GM12878 (cell line): ENCODE results near the gene RHCG. TPM values are rescaled to one million over a fixed set of nuclear protein-coding genes. Genes with fewer than 3 reads are reported as not detected.

Experiments
- ATAC-seq: fragments of 200-7000 bp; cut with Tn5 transposase; 3 replicates; pipeline ENCODE4 v1.9.1; 2020; ENCODE audit warnings: mild to moderate bottlenecking, moderate library complexity
- BruUV-seq: library from RNA; stranded (reverse); fragments of 400-500 nt; replicated peaks from 2 replicates; lab custom pipeline; 2021; lab: Mats Ljungman, UMichigan
- CTCF ChIA-PET: fragments of 300-600 bp; sonication (Branson Sonifier 250); formaldehyde crosslinking; extraction: SDS; loops from one replicate; lab custom pipeline; 2021; ENCODE audit warnings: inconsistent platforms; lab: Yijun Ruan, JAX
- POLR2A ChIA-PET: fragments of 350-600 bp; formaldehyde crosslinking; extraction: SDS; loops from one replicate; lab custom pipeline; 2021; ENCODE audit warnings: inconsistent platforms; lab: Charles Lee
- RAD21 ChIA-PET: fragments of 300-600 bp; sonication (Branson Sonifier 250); formaldehyde crosslinking; loops from one replicate; lab custom pipeline; 2023; ENCODE audit warnings: antibody characterized with exemption; ENCODE audit not compliant: unreplicated experiment; lab: Charles Lee
- SMC1A ChIA-PET: fragments of 300-600 bp; sonication (Branson Sonifier 250); formaldehyde crosslinking; loops from one replicate; lab custom pipeline; 2023; ENCODE audit not compliant: unreplicated experiment, uncharacterized antibody; lab: Charles Lee
- DNase-seq: peaks from one replicate; pipeline ENCODE4 v3.0.0-alpha.2; 2011; ENCODE audit warnings: low read depth, low spot score
- FAIRE-seq: peaks from 3 replicates; lab custom pipeline; 2011; peaks lifted over from hg19 to GRCh38; lab: Jason Lieb, UNC
- H2AFZ ChIP-seq: 2 replicates; pipeline ENCODE4 v1.6.0; 2011; ENCODE audit warnings: low read depth, low read length, control low read depth; ENCODE audit not compliant: control insufficient read depth
- H3K27ac ChIP-seq: 2 replicates; pipeline ENCODE4 v1.5.1; 2011; ENCODE audit warnings: control low read depth; ENCODE audit not compliant: control insufficient read depth, insufficient read depth
- H3K27me3 ChIP-seq, 2 experiments: replicated peaks in 1 of 2; 2 replicates each; pipeline versions ENCODE4 v1.6.0 to v1.6.1; 2011; ENCODE audit warnings: low read length in 1 of 2; ENCODE audit not compliant: control insufficient read depth in 2 of 2, insufficient read depth in 2 of 2
- H3K36me3 ChIP-seq, 2 experiments: 2 replicates each; pipeline ENCODE4 v1.5.1; 2011; ENCODE audit warnings: low read length in 1 of 2; ENCODE audit not compliant: control insufficient read depth in 2 of 2, insufficient read depth in 2 of 2
- H3K4me1 ChIP-seq: 2 replicates; pipeline ENCODE4 v1.6.1; 2011; ENCODE audit warnings: mild to moderate bottlenecking, low read length, moderate library complexity, mixed read lengths; ENCODE audit not compliant: control insufficient read depth, insufficient read depth
- H3K4me2 ChIP-seq: 2 replicates; pipeline ENCODE4 v1.6.0; 2011; ENCODE audit warnings: control low read depth; ENCODE audit not compliant: control insufficient read depth, insufficient read depth
- H3K4me3 ChIP-seq: fragments of 200-600 bp; sonication (generic); 2 replicates; pipeline ENCODE4 v1.5.1; 2016
- H3K79me2 ChIP-seq: 2 replicates; pipeline ENCODE4 v1.6.0; 2011; ENCODE audit warnings: low read length; ENCODE audit not compliant: control insufficient read depth, insufficient read depth
- H3K9ac ChIP-seq: 2 replicates; pipeline ENCODE4 v1.8.0; 2011; ENCODE audit warnings: low read length, control low read depth, mixed read lengths; ENCODE audit not compliant: control insufficient read depth, insufficient read depth
- H3K9me3 ChIP-seq: replicated peaks from 3 replicates; pipeline ENCODE4 v1.5.1; 2011; ENCODE audit warnings: mild to moderate bottlenecking, low read length; ENCODE audit not compliant: control insufficient read depth, insufficient read depth
- H4K20me1 ChIP-seq: 2 replicates; pipeline ENCODE4 v1.6.0; 2011; ENCODE audit not compliant: control insufficient read depth, insufficient read depth
- BHLHE40 ChIP-seq, 2 experiments: fragments of 450-650 bp in 1 of 2; IDR thresholded peaks; 2 replicates each; pipeline ENCODE4 v1.6.1; 2011 to 2017; ENCODE audit warnings: low read depth in 2 of 2, borderline replicate concordance in 1 of 2, improper control_type of control experiment in 1 of 2, low read length in 1 of 2, mild to moderate bottlenecking in 1 of 2
- CEBPB ChIP-seq, 2 experiments: fragments of 150-350 bp in 1 of 2; IDR thresholded peaks; 2 replicates each; pipeline ENCODE4 v1.6.1; 2012 to 2014; ENCODE audit warnings: low read depth in 2 of 2, low read length in 2 of 2, borderline replicate concordance in 1 of 2, inconsistent platforms in 1 of 2
- CHD4 ChIP-seq: fragments of 200-600 bp; sonication (generic); IDR thresholded peaks from 2 replicates; pipeline ENCODE4 v1.6.1; 2016; ENCODE audit warnings: mild to moderate bottlenecking
- DPF2 ChIP-seq: fragments of 450-650 bp; IDR thresholded peaks from 2 replicates; pipeline ENCODE4 v1.6.1; 2017; ENCODE audit warnings: mild to moderate bottlenecking
- EGR1 ChIP-seq, 2 experiments: IDR thresholded peaks; 1 replicate in 1 of 2; 2 replicates in 1 of 2; pipeline ENCODE4 v1.6.1; 2011 to 2012; ENCODE audit warnings: low read depth in 2 of 2, low read length in 2 of 2, borderline replicate concordance in 1 of 2, mild to moderate bottlenecking in 1 of 2, moderate library complexity in 1 of 2
- FOS ChIP-seq: IDR thresholded peaks from 3 replicates; pipeline ENCODE4 v1.6.1; 2011; ENCODE audit warnings: borderline replicate concordance; ENCODE audit not compliant: insufficient read length; ENCODE audit errors: extremely low read depth
- RAD51 ChIP-seq: fragments of 450-650 bp; IDR thresholded peaks from 2 replicates; pipeline ENCODE4 v1.6.1; 2016; ENCODE audit warnings: moderate library complexity, mild to moderate bottlenecking, inconsistent platforms
- ZNF217 ChIP-seq: fragments of 450-650 bp; IDR thresholded peaks from 2 replicates; pipeline ENCODE4 v1.6.1; 2017; ENCODE audit warnings: antibody characterized with exemption, mild to moderate bottlenecking
- WGBS: methylation state at CpG from one replicate; pipeline ENCODE4 v1.1.6; 2016; ENCODE audit warnings: low lambda C conversion rate; ENCODE audit not compliant: insufficient replicate concordance, insufficient coverage; ENCODE audit errors: missing lambda C conversion rate; 5-methylcytosine and 5-hydroxymethylcytosine counted together
- in situ Hi-C: fragments of 300-500 bp; cut with MboI; formaldehyde crosslinking; loops from 9 replicates; pipeline ENCODE4 v1.14.3; 2018; ENCODE audit warnings: mixed read lengths
- intact Hi-C: fragments of 100-400 bp; cut with micrococcal nuclease; formaldehyde crosslinking; loops from one replicate; pipeline ENCODE4 v1.14.2; 2022; ENCODE audit not compliant: unreplicated experiment
- polyA plus RNA-seq, 11 experiments: library from polyadenylated mRNA; depleted of rRNA in 4 of 11; unstranded in 6 of 11; stranded (reverse) in 5 of 11; fragments of >200 nt; fragmentation: Nextera tagmentation in 4 of 11; fragmentation: Illumina TruSeq in 1 of 11; extraction: Ambion mirVana in 4 of 11; extraction: Trizol in 1 of 11; gene quantifications; 1 replicate in 1 of 11; 2 replicates in 10 of 11; pipeline versions ENCODE4 v1.2.1 to v1.2.3, GENCODE V29; 2011 to 2016; ENCODE audit warnings: inconsistent platforms in 2 of 11, missing spikeins in 2 of 11, low read depth in 1 of 11
- total RNA-seq, 4 experiments: library from RNA; depleted of rRNA in 3 of 4; stranded (reverse); fragments of >200 nt in 3 of 4; fragmentation: Illumina TruSeq in 1 of 4; extraction: Trizol in 1 of 4; gene quantifications; 2 replicates each; pipeline versions ENCODE4 v1.2.1 to v1.2.3, GENCODE V29; 2013 to 2021

RHCG gene
- total and polyA plus RNA-seq, 10 of the 15 experiments (the other 5 are each of a cell fraction or from before 2014, with no cell fraction given): 0.05 to 0.11 TPM; not detected in 8

DNA sequence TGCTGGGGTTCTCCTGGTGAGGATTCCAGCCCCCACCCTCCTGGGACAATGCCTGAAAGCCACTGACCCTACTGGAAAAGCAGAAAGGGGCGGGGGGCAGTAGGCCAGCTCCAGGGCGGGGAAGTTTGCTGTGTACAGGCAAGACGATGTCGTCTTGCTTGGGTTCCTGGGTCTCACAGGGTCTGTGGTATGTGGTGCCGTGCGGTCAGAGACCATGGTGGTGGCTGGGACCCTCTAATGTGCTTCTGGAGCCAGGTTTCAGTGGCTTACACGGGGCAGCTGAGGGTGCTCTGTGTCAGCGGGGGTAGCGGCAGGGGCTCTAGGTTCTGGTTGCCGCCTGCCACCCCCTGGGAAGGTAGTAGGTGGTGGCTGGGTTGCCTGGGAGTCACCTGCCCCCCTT, 54.2 kb downstream of the RHCG start:
- H3K27me3 ChIP-seq: no peaks in the 10 kb centered on the region
- no peak for DNase-seq
- no peaks in the 10 kb centered on the region for H3K79me2 ChIP-seq
- H3K4me3 ChIP-seq: no peak overlapping the region
- no peaks in the 10 kb centered on the region for H4K20me1 ChIP-seq
- WGBS: 78% methylated on average over 10 of the region's 10 CpGs
- POLR2A ChIA-PET: interaction anchor here (1.3 kb wide), 1 partner anchor 112 kb away, joined by 3 read pairs; no protein-coding TSS in a partner anchor
- no peak for ATAC-seq
- SMC1A ChIA-PET: interaction anchor here (0.6 to 2.7 kb wide), 5 partner anchors 11 to 131 kb away, joined by 3 to 12 read pairs (median 7); no protein-coding TSS in a partner anchor
- no peaks in the 10 kb centered on the region for H3K9me3 ChIP-seq
- no peak overlapping the region for H3K9ac ChIP-seq
- RAD21 ChIA-PET: interaction anchor here (0.7 to 3.1 kb wide), 6 partner anchors 12 to 133 kb away, joined by 3 to 24 read pairs (median 4); partner anchors contain the start of gene TICRR
- no peak for TF ChIP-seq RAD51
- no peak for TF ChIP-seq EGR1 (IDR thresholded peaks at IDR 0.05; ENCODE audit: borderline replicate concordance in 1 of 2, low read depth in 2 of 2, low read length in 2 of 2)
- no peak for TF ChIP-seq ZNF217
- TF ChIP-seq DPF2: no peak
- no peak for TF ChIP-seq CEBPB (IDR thresholded peaks at IDR 0.05; ENCODE audit: borderline replicate concordance in 1 of 2, low read depth in 2 of 2, low read length in 2 of 2)
- TF ChIP-seq BHLHE40 (IDR thresholded peaks at IDR 0.05; ENCODE audit: borderline replicate concordance in 1 of 2, low read depth in 2 of 2, low read length in 1 of 2): no peak
- no peak for TF ChIP-seq CHD4
- TF ChIP-seq FOS: no peak
- CTCF ChIA-PET: interaction anchor here (0.7 to 6.3 kb wide), 26 partner anchors 7 to 274 kb away, joined by 3 to 58 read pairs (median 4); no protein-coding TSS in a partner anchor
- peak overlapping the region; percentile 59; the same call in 1 of the 2 replicates for H3K27ac ChIP-seq
- no peak for FAIRE-seq
- peak overlapping the region; percentile 74 for H3K4me2 ChIP-seq
- intact Hi-C loops: loop anchor here (2.0 kb wide), 1 partner anchor 31 kb away; no protein-coding TSS in a partner anchor
- in situ Hi-C loops: no loop called here
- peaks cover 17% of the 10 kb centered on the region for H3K4me1 ChIP-seq
- no peak overlapping the region for H2AFZ ChIP-seq
- no TSS peak for BruUV-seq
- no peaks in the 10 kb centered on the region for H3K36me3 ChIP-seq
